SK-N-SH (cell line): ENCODE results near the gene ABCA9. TPM values are rescaled to one million over a fixed set of nuclear protein-coding genes. Genes with fewer than 3 reads are reported as not detected.
"Not testable (repeated sequence)": the region's sequence is repeated elsewhere in the genome, so short reads cannot be mapped to it uniquely, and the experiment has no call there.

Source experiments
- CTCF ChIA-PET: fragments of 300-600, 350-600 bp; formaldehyde crosslinking; extraction: SDS; loops from one replicate; lab custom pipeline; 2021; lab: Yijun Ruan, JAX
- POLR2A ChIA-PET: fragments of 350-600 bp; sonication (Branson Sonifier 250); formaldehyde crosslinking; extraction: SDS; loops from one replicate; lab custom pipeline; 2020; ENCODE audit warnings: antibody characterized with exemption, inconsistent platforms; lab: Yijun Ruan, JAX
- DNase-seq: peaks from one replicate; pipeline ENCODE4 v3.0.0; 2012
- H2AFZ ChIP-seq: fragments of 200-600 bp; sonication (generic); 2 replicates; pipeline ENCODE4 v1.8.1; 2016; ENCODE audit warnings: antibody characterized with exemption, mild to moderate bottlenecking, low read depth
- H3F3A ChIP-seq: fragments of 200-600 bp; sonication (generic); replicated peaks from 2 replicates; pipeline ENCODE3; 2016; ENCODE audit warnings: antibody characterized with exemption, mild to moderate bottlenecking; ENCODE audit not compliant: insufficient read depth
- H3K27ac ChIP-seq, 2 experiments: fragments of 200-500 bp in 1 of 2; fragments of 200-600 bp in 1 of 2; sonication (Bioruptor generic) in 1 of 2; sonication (generic), shearing (Covaris generic) in 1 of 2; 2 replicates each; pipeline versions ENCODE4 v1.5.1 to v1.6.1; 2014 to 2016; ENCODE audit warnings: low read depth in 2 of 2, inconsistent platforms in 1 of 2, low read length in 1 of 2, mild to moderate bottlenecking in 1 of 2, mixed read lengths in 1 of 2
- H3K27me3 ChIP-seq: fragments of 200-600 bp; sonication (generic), shearing (Covaris generic); 2 replicates; pipeline ENCODE4 v1.6.1; 2016; ENCODE audit warnings: mixed run types; ENCODE audit not compliant: insufficient read depth
- H3K36me3 ChIP-seq, 2 experiments: fragments of 200-500 bp in 1 of 2; fragments of 200-600 bp in 1 of 2; sonication (Bioruptor generic) in 1 of 2; sonication (generic) in 1 of 2; replicated peaks in 1 of 2; 2 replicates each; pipeline versions ENCODE3 to v1.5.1; 2014 to 2016; ENCODE audit warnings: low read length in 1 of 2, mild to moderate bottlenecking in 1 of 2; ENCODE audit not compliant: insufficient read depth in 2 of 2, control insufficient read depth in 1 of 2
- H3K4me1 ChIP-seq, 2 experiments: fragments of 200-500 bp in 1 of 2; fragments of 200-600 bp in 1 of 2; sonication (Bioruptor generic) in 1 of 2; sonication (generic), shearing (Covaris generic) in 1 of 2; 2 replicates each; pipeline versions ENCODE4 v1.5.1 to v1.6.1; 2014 to 2016; ENCODE audit warnings: low read depth in 1 of 2, low read length in 1 of 2, mixed run types in 1 of 2; ENCODE audit not compliant: insufficient read depth in 2 of 2, control insufficient read depth in 1 of 2
- H3K4me2 ChIP-seq: fragments of 200-600 bp; sonication (generic), shearing (Covaris generic); 2 replicates; pipeline ENCODE4 v1.6.1; 2017; ENCODE audit warnings: mixed run types
- H3K4me3 ChIP-seq, 2 experiments: fragments of 200-500 bp in 1 of 2; fragments of 200-600 bp in 1 of 2; sonication (Bioruptor generic) in 1 of 2; sonication (generic), shearing (Covaris generic) in 1 of 2; 2 replicates each; pipeline versions ENCODE4 v1.5.1 to v1.8.1; 2014 to 2016; ENCODE audit warnings: low read depth in 2 of 2, inconsistent platforms in 1 of 2, low read length in 1 of 2, mild to moderate bottlenecking in 1 of 2, mixed read lengths in 1 of 2, moderate library complexity in 1 of 2
- H3K79me2 ChIP-seq: fragments of 200-600 bp; sonication (generic); 2 replicates; pipeline ENCODE4 v1.8.1; 2017; ENCODE audit warnings: mild to moderate bottlenecking; ENCODE audit not compliant: insufficient read depth
- H3K9ac ChIP-seq: fragments of 200-600 bp; sonication (generic); 2 replicates; pipeline ENCODE4 v1.6.1; 2017; ENCODE audit warnings: mixed run types
- H3K9me2 ChIP-seq: fragments of 200-600 bp; sonication (generic); 2 replicates; pipeline ENCODE4 v1.6.1; 2017; ENCODE audit warnings: mixed run types
- H3K9me3 ChIP-seq: fragments of 200-600 bp; sonication (generic); 2 replicates; pipeline ENCODE4 v1.6.1; 2017; ENCODE audit warnings: mixed run types, mild to moderate bottlenecking, moderate library complexity
- H4K20me1 ChIP-seq: fragments of 200-600 bp; sonication (generic); 2 replicates; pipeline ENCODE4 v1.6.1; 2017; ENCODE audit warnings: mild to moderate bottlenecking, mixed run types; ENCODE audit not compliant: insufficient read depth
- CTCF ChIP-seq: fragments of 200-600 bp; sonication (generic); IDR thresholded peaks from 2 replicates; pipeline ENCODE4 v1.6.1; 2017; ENCODE audit warnings: antibody characterized with exemption, mild to moderate bottlenecking, moderate library complexity
- MAX ChIP-seq: IDR thresholded peaks from 2 replicates; pipeline ENCODE4 v1.4.0; 2012; ENCODE audit warnings: low read depth
- POLR2AphosphoS5 ChIP-seq: IDR thresholded peaks from 2 replicates; pipeline ENCODE4 v1.6.1; 2012; ENCODE audit warnings: low read depth, low read length
- RAD21 ChIP-seq: IDR thresholded peaks from 2 replicates; pipeline ENCODE4 v1.6.1; 2012; ENCODE audit warnings: mild to moderate bottlenecking, low read length
- REST ChIP-seq: IDR thresholded peaks from 2 replicates; pipeline ENCODE4 v1.6.1; 2012; ENCODE audit warnings: mild to moderate bottlenecking, low read depth, low read length, moderate library complexity
- RXRA ChIP-seq: IDR thresholded peaks from 2 replicates; pipeline ENCODE4 v1.4.0; 2012; ENCODE audit warnings: low read depth, mild to moderate bottlenecking, borderline replicate concordance
- WGBS: methylation state at CpG from one replicate; pipeline ENCODE4 v1.1.6; 2017; ENCODE audit warnings: low lambda C conversion rate; 5-methylcytosine and 5-hydroxymethylcytosine counted together
- polyA plus RNA-seq, 3 experiments: library from polyadenylated mRNA; depleted of rRNA; stranded (reverse); fragments of >200 nt; gene quantifications; 2 replicates each; pipeline ENCODE4 v1.2.3, GENCODE V29; 2012

The ABCA9 gene
- polyA plus RNA-seq, 1 of the 3 experiments (the other 2 are of a cell fraction) = 0.07 TPM

GRCh38 chr17:68950725-68951124 lies 110.0 kb downstream of the ABCA9 start:
- Histone ChIP-seq H3F3A (no peaks in the 10 kb centered on the region), H3K4me1 (no peaks in the 10 kb centered on the region), H3K9ac (no peak overlapping the region), H3K36me3 (no peaks in the 10 kb centered on the region), H2AFZ (no peak overlapping the region), H3K4me3 (no peak overlapping the region), H3K9me2 (no peaks in the 10 kb centered on the region), H3K9me3 (no peaks in the 10 kb centered on the region), H3K27me3 (no peaks in the 10 kb centered on the region; the same call in 1 of the 2 replicates), H3K4me2 (no peak overlapping the region), H3K79me2 (no peaks in the 10 kb centered on the region), H3K27ac (no peak overlapping the region), H4K20me1 (no peaks in the 10 kb centered on the region)
- POLR2A ChIA-PET = no interaction called here
- TF ChIP-seq MAX = no peak
- TF ChIP-seq RAD21 = no peak
- no peak for TF ChIP-seq POLR2AphosphoS5
- TF ChIP-seq RXRA = no peak
- no peak for TF ChIP-seq REST
- no peak for TF ChIP-seq CTCF
- CTCF ChIA-PET = interaction anchor here (1.2 to 1.3 kb wide), 2 partner anchors 11 to 296 kb away, joined by 3 read pairs; no protein-coding TSS in a partner anchor
- 18% methylated on average over 4 of the region's 4 CpGs for WGBS
- no peak for DNase-seq

GRCh38 chr17:68947868-68948267 lies 112.9 kb downstream of the ABCA9 start:
- CTCF ChIA-PET, H3K27ac ChIP-seq, H3K27me3 ChIP-seq, H3K9me2 ChIP-seq, H3K4me1 ChIP-seq, H3K4me2 ChIP-seq, H3K36me3 ChIP-seq, POLR2A ChIA-PET, H4K20me1 ChIP-seq, H3K79me2 ChIP-seq, H3K9me3 ChIP-seq, H3K9ac ChIP-seq, H3K4me3 ChIP-seq, DNase-seq, H2AFZ ChIP-seq, H3F3A ChIP-seq: not testable (repeated sequence)
- 26% methylated on average over 1 of the region's 1 CpG for WGBS
